ENCODE results near the gene DIS3L2.

GRCh38 chr2:232229911-232230310, 268.4 kb downstream of the DIS3L2 start:
- TF ChIP-seq CTCF (IDR thresholded peaks at IDR 0.05), result no peak
- no peak for TF ChIP-seq POLR2A (IDR thresholded peaks at IDR 0.05)

Measured in uterus (tissue), 2 donors.